K562 (cell line): ENCODE measurements around the gene THSD8. TPM values are rescaled to one million over a fixed set of nuclear protein-coding genes. Genes with fewer than 3 reads are reported as not detected.

Source experiments
- FIP1L1 ChIP-seq: fragments of 200-400 bp; formaldehyde crosslinking; IDR thresholded peaks from 2 replicates; pipeline ENCODE4 v1.6.1; 2018; ENCODE audit warnings: mild to moderate bottlenecking, low read depth, low read length; ENCODE audit not compliant: poor library complexity, severe bottlenecking
- HCFC1 ChIP-seq: IDR thresholded peaks from 2 replicates; pipeline ENCODE4 v1.6.1; 2012; ENCODE audit warnings: low read depth, low read length, improper control_type of control experiment
- SAFB ChIP-seq: fragments of 200-400 bp; formaldehyde crosslinking; IDR thresholded peaks from 2 replicates; pipeline ENCODE4 v1.6.1; 2017; ENCODE audit warnings: low read depth, low read length, borderline replicate concordance
- SUPT5H ChIP-seq: fragments of 450-650 bp; IDR thresholded peaks from 2 replicates; pipeline ENCODE4 v1.6.1; 2016
- ZC3H11A ChIP-seq: IDR thresholded peaks from 2 replicates; pipeline ENCODE4 v1.6.1; 2012; ENCODE audit warnings: low read depth, low read length, improper control_type of control experiment
- ZNF3 ChIP-seq: fragments of 250-450 bp; sonication (Bioruptor Pico); IDR thresholded peaks from 2 replicates; pipeline ENCODE4 v1.5.0; 2021; ENCODE audit warnings: mild to moderate bottlenecking, moderate library complexity
- polyA plus RNA-seq, 8 experiments: library from polyadenylated mRNA; depleted of rRNA in 4 of 8; stranded (reverse) in 5 of 8; unstranded in 3 of 8; fragments of >200 nt; fragmentation: Nextera tagmentation in 2 of 8; fragmentation: Illumina TruSeq in 1 of 8; extraction: Ambion mirVana in 2 of 8; extraction: Trizol in 1 of 8; gene quantifications; 2 replicates each; pipeline versions ENCODE4 v1.2.1 to v1.2.3, GENCODE V29; 2011 to 2014; ENCODE audit warnings: inconsistent platforms in 1 of 8, missing spikeins in 1 of 8
- total RNA-seq, 7 experiments: library from RNA; depleted of rRNA in 6 of 7; stranded (reverse); fragments of >200 nt in 6 of 7; fragmentation: Illumina TruSeq in 2 of 7; extraction: Trizol in 2 of 7; gene quantifications; 2 replicates each; pipeline versions ENCODE4 v1.2.1 to v1.2.3, GENCODE V29; 2011 to 2021; ENCODE audit warnings: low replicate concordance in 1 of 7
- TF ChIP-seq, protein P1 (sequence below): fragments of 200-400 bp; formaldehyde crosslinking; IDR thresholded peaks from 2 replicates; pipeline ENCODE4 v1.6.1; 2017; ENCODE audit warnings: mild to moderate bottlenecking, low read depth, low read length, moderate library complexity
- TF ChIP-seq, protein P2 (sequence below), 3 experiments: fragments of 200-800 bp in 1 of 3; fragments of 250-450 bp in 1 of 3; fragments of 450-650 bp in 1 of 3; sonication (Bioruptor Pico) in 1 of 3; sonication (Bioruptor generic) in 1 of 3; formaldehyde crosslinking in 1 of 3; IDR thresholded peaks; 2 replicates each; pipeline versions ENCODE4 v1.6.1 to v1.8.0; 2016 to 2022; ENCODE audit warnings: mild to moderate bottlenecking in 2 of 3, missing genetic modification characterization in 2 of 3, missing compliant biosample characterization in 1 of 3, moderate library complexity in 1 of 3
- TF ChIP-seq, protein P3 (sequence below): fragments of 250-450 bp; sonication (Bioruptor Pico); IDR thresholded peaks from 2 replicates; pipeline ENCODE4 v1.5.0; 2021
- TF ChIP-seq, protein P4 (sequence below): fragments of 450-650 bp; IDR thresholded peaks from 2 replicates; pipeline ENCODE4 v1.6.1; 2016; ENCODE audit warnings: low read depth

The THSD8 gene
- total and polyA plus RNA-seq, 9 of the 15 experiments (the other 6 are each of a cell fraction or from before 2014, with no cell fraction given) = 8.4 to 42.4 (median 19.9) TPM; not detected in 2

DNA sequence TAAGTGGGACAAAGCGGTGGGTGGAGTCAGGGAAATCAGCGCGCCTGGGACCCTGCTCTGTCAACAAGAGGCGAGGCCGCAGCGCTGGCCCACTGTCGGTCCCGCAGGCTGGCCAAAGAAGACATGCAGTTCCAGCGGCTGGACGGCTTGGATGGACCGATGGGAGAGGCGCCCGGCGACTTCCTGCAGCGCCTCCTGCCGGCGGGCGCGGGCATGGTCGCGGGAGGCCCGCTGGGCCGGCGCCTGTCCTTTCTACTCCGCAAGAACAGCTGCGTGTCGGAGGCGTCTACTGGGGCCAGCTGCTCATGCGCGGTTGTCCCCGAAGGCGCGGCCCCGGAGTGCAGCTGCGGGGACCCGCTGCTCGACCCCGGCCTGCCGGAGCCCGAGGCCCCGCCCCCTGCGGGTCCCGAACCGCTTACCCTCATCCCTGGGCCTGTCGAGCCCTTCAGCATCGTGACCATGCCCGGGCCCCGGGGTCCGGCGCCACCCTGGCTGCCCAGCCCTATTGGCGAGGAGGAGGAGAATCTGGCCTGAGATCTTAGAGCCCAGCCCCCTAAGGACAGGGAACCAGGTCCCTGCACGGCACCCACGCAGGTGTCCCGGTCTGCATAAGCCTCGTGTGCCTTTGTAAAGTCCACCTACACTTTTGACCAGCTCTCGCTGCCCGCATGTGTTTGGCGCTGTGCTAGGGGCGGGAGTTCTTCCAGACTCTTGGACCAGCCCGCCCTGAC is 44.2 kb upstream of the THSD8 start (continued):
- TF ChIP-seq, protein P1, sequence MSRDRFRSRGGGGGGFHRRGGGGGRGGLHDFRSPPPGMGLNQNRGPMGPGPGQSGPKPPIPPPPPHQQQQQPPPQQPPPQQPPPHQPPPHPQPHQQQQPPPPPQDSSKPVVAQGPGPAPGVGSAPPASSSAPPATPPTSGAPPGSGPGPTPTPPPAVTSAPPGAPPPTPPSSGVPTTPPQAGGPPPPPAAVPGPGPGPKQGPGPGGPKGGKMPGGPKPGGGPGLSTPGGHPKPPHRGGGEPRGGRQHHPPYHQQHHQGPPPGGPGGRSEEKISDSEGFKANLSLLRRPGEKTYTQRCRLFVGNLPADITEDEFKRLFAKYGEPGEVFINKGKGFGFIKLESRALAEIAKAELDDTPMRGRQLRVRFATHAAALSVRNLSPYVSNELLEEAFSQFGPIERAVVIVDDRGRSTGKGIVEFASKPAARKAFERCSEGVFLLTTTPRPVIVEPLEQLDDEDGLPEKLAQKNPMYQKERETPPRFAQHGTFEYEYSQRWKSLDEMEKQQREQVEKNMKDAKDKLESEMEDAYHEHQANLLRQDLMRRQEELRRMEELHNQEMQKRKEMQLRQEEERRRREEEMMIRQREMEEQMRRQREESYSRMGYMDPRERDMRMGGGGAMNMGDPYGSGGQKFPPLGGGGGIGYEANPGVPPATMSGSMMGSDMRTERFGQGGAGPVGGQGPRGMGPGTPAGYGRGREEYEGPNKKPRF = no peak
- no peak for TF ChIP-seq SAFB
- TF ChIP-seq ZC3H11A = no peak
- TF ChIP-seq, protein P2, sequence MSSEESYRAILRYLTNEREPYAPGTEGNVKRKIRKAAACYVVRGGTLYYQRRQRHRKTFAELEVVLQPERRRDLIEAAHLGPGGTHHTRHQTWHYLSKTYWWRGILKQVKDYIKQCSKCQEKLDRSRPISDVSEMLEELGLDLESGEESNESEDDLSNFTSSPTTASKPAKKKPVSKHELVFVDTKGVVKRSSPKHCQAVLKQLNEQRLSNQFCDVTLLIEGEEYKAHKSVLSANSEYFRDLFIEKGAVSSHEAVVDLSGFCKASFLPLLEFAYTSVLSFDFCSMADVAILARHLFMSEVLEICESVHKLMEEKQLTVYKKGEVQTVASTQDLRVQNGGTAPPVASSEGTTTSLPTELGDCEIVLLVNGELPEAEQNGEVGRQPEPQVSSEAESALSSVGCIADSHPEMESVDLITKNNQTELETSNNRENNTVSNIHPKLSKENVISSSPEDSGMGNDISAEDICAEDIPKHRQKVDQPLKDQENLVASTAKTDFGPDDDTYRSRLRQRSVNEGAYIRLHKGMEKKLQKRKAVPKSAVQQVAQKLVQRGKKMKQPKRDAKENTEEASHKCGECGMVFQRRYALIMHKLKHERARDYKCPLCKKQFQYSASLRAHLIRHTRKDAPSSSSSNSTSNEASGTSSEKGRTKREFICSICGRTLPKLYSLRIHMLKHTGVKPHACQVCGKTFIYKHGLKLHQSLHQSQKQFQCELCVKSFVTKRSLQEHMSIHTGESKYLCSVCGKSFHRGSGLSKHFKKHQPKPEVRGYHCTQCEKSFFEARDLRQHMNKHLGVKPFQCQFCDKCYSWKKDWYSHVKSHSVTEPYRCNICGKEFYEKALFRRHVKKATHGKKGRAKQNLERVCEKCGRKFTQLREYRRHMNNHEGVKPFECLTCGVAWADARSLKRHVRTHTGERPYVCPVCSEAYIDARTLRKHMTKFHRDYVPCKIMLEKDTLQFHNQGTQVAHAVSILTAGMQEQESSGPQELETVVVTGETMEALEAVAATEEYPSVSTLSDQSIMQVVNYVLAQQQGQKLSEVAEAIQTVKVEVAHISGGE (CRISPR knock-in tag; IDR thresholded peaks at IDR 0.05) = no peak
- TF ChIP-seq SUPT5H = no peak
- TF ChIP-seq, protein P3, sequence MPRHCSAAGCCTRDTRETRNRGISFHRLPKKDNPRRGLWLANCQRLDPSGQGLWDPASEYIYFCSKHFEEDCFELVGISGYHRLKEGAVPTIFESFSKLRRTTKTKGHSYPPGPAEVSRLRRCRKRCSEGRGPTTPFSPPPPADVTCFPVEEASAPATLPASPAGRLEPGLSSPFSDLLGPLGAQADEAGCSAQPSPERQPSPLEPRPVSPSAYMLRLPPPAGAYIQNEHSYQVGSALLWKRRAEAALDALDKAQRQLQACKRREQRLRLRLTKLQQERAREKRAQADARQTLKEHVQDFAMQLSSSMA (CRISPR knock-in tag) = no peak
- peak; percentile 81 for TF ChIP-seq FIP1L1
- peak; percentile 54 for TF ChIP-seq HCFC1
- TF ChIP-seq ZNF3 (CRISPR knock-in tag) = no peak
- TF ChIP-seq, protein P4, sequence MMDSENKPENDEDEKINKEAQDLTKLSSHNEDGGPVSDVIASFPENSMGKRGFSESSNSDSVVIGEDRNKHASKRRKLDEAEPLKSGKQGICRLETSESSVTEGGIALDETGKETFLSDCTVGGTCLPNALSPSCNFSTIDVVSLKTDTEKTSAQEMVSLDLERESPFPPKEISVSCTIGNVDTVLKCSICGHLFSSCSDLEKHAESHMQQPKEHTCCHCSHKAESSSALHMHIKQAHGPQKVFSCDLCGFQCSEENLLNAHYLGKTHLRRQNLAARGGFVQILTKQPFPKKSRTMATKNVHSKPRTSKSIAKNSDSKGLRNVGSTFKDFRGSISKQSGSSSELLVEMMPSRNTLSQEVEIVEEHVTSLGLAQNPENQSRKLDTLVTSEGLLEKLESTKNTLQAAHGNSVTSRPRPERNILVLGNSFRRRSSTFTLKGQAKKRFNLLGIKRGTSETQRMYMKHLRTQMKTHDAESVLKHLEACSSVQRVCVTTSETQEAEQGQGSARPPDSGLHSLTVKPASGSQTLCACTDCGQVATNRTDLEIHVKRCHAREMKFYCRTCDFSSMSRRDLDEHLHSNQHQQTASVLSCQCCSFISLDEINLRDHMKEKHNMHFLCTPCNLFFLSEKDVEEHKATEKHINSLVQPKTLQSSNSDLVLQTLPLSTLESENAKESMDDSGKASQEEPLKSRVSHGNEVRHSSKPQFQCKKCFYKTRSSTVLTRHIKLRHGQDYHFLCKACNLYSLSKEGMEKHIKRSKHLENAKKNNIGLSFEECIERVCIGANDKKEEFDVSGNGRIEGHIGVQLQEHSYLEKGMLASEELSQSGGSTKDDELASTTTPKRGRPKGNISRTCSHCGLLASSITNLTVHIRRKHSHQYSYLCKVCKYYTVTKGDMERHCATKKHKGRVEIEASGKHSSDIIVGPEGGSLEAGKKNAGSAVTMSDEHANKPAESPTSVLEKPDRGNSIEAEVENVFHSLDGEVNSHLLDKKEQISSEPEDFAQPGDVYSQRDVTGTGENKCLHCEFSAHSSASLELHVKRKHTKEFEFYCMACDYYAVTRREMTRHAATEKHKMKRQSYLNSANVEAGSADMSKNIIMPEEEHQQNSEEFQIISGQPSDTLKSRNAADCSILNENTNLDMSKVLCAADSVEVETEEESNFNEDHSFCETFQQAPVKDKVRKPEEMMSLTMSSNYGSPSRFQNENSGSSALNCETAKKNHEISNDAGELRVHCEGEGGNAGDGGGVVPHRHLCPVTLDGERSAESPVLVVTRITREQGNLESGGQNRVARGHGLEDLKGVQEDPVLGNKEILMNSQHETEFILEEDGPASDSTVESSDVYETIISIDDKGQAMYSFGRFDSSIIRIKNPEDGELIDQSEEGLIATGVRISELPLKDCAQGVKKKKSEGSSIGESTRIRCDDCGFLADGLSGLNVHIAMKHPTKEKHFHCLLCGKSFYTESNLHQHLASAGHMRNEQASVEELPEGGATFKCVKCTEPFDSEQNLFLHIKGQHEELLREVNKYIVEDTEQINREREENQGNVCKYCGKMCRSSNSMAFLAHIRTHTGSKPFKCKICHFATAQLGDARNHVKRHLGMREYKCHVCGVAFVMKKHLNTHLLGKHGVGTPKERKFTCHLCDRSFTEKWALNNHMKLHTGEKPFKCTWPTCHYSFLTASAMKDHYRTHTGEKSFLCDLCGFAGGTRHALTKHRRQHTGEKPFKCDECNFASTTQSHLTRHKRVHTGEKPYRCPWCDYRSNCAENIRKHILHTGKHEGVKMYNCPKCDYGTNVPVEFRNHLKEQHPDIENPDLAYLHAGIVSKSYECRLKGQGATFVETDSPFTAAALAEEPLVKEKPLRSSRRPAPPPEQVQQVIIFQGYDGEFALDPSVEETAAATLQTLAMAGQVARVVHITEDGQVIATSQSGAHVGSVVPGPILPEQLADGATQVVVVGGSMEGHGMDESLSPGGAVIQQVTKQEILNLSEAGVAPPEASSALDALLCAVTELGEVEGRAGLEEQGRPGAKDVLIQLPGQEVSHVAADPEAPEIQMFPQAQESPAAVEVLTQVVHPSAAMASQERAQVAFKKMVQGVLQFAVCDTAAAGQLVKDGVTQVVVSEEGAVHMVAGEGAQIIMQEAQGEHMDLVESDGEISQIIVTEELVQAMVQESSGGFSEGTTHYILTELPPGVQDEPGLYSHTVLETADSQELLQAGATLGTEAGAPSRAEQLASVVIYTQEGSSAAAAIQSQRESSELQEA = no peak
